ENCODE results near the gene E4F1.

GRCh38 chr16:2275476-2276367, 52.3 kb downstream of the E4F1 start:
- no peak for TF ChIP-seq CTCF (IDR thresholded peaks at IDR 0.05; ENCODE audit: low read depth, low read length)
- no peak for TF ChIP-seq MAX (IDR thresholded peaks at IDR 0.05; ENCODE audit: low read depth, low read length)

Measured in NB4 (cell line).